Prostate gland (tissue), 2 donors: ENCODE results near the gene SSBP3. TPM values are rescaled to one million over a fixed set of nuclear protein-coding genes. Genes with fewer than 3 reads are reported as not detected.

Experiments
- DNase-seq: peaks from one replicate; pipeline ENCODE4 v3.0.0-alpha.2; 2019; ENCODE audit warnings: low spot score
- H3K27ac ChIP-seq, 2 donors: fragments of 200-600 bp; sonication (generic); 2 replicates each; pipeline ENCODE4 v1.5.1; 2017 to 2019
- H3K27me3 ChIP-seq: fragments of 200-600 bp; sonication (generic); replicated peaks from 2 replicates; pipeline ENCODE4 v1.5.1; 2019; ENCODE audit not compliant: insufficient read depth
- H3K36me3 ChIP-seq, 2 donors: fragments of 200-600 bp; sonication (generic); 1 replicate in 1 of 2; 2 replicates in 1 of 2; pipeline versions ENCODE4 v1.5.1 to v1.8.1; 2017 to 2019
- H3K4me1 ChIP-seq: fragments of 200-600 bp; sonication (generic); replicated peaks from 2 replicates; pipeline ENCODE4 v1.5.1; 2019
- H3K4me3 ChIP-seq, 2 donors: fragments of 200-600 bp; sonication (generic); 2 replicates each; pipeline ENCODE4 v1.5.1; 2017 to 2019
- H3K9me3 ChIP-seq: fragments of 200-600 bp; sonication (generic); 2 replicates; pipeline ENCODE4 v1.5.1; 2017
- CTCF ChIP-seq, 4 experiments: fragments of 200-600 bp in 2 of 4; fragments of 450-650 bp in 2 of 4; sonication (generic) in 2 of 4; IDR thresholded peaks; 1 replicate in 3 of 4; 2 replicates in 1 of 4; pipeline ENCODE4 v1.5.1; 2016 to 2019; ENCODE audit warnings: antibody characterized with exemption in 4 of 4, mild to moderate bottlenecking in 2 of 4, moderate library complexity in 2 of 4
- POLR2A ChIP-seq: fragments of 450-650 bp; IDR thresholded peaks from one replicate; pipeline ENCODE4 v1.6.1; 2016; ENCODE audit warnings: antibody characterized with exemption, mild to moderate bottlenecking
- POLR2AphosphoS5 ChIP-seq: sonication (generic); formaldehyde crosslinking; IDR thresholded peaks from one replicate; pipeline ENCODE4 v1.6.1; 2017; ENCODE audit warnings: antibody characterized with exemption
- WGBS: methylation state at CpG from one replicate; pipeline ENCODE4 v1.1.5; 2018; 5-methylcytosine and 5-hydroxymethylcytosine counted together
- intact Hi-C: fragments of 100-400 bp; cut with DNase I; formaldehyde crosslinking; loops from one replicate; pipeline ENCODE4 v1.14.2; 2022
- total RNA-seq, 2 donors: library from RNA; depleted of rRNA; stranded (reverse); fragments of >200 nt; gene quantifications; one replicate each; pipeline ENCODE4 v1.1.0, GENCODE V29; 2016

Gene SSBP3
- total RNA-seq, 2 donors from 2014 or later: 45.0 to 94.4 TPM

GRCh38 chr1:54247863-54248515, 158.2 kb downstream of the SSBP3 start:
- Histone ChIP-seq H3K4me3 (no peak overlapping the region), H3K9me3 (no peaks in the 10 kb centered on the region), H3K27me3 (no peaks in the 10 kb centered on the region), H3K36me3 (peaks cover 2% of the 10 kb centered on the region in 2 donors), H3K27ac (no peak overlapping the region), H3K4me1 (no peaks in the 10 kb centered on the region)
- DNase-seq: no peak
- TF ChIP-seq CTCF (IDR thresholded peaks at IDR 0.05) (no peak), POLR2A (no peak), POLR2AphosphoS5 (no peak)
- WGBS: 85% methylated on average over 11 of the region's 11 CpGs
- intact Hi-C loops: no loop called here

GRCh38 chr1:54246116-54246721, 160.0 kb downstream of the SSBP3 start:
- no peak for DNase-seq
- Histone ChIP-seq H3K27me3 (no peaks in the 10 kb centered on the region), H3K27ac (no peak overlapping the region), H3K36me3 (peaks cover 2 to 6% of the 10 kb centered on the region in 2 donors), H3K4me3 (no peak overlapping the region), H3K9me3 (no peaks in the 10 kb centered on the region), H3K4me1 (no peaks in the 10 kb centered on the region)
- TF ChIP-seq POLR2AphosphoS5: no peak
- no peak for TF ChIP-seq CTCF (IDR thresholded peaks at IDR 0.05)
- TF ChIP-seq POLR2A: no peak
- WGBS: 83% methylated on average over 10 of the region's 10 CpGs
- intact Hi-C loops: no loop called here

GRCh38 chr1:54245501-54245900, 160.7 kb downstream of the SSBP3 start:
- Histone ChIP-seq H3K27ac (no peak overlapping the region), H3K36me3 (peaks cover 2 to 6% of the 10 kb centered on the region in 2 donors), H3K9me3 (no peaks in the 10 kb centered on the region), H3K27me3 (no peaks in the 10 kb centered on the region), H3K4me1 (no peaks in the 10 kb centered on the region), H3K4me3 (no peak overlapping the region)
- TF ChIP-seq POLR2AphosphoS5 (no peak), POLR2A (no peak), CTCF (IDR thresholded peaks at IDR 0.05) (no peak)
- DNase-seq: no peak
- 62% methylated on average over 4 of the region's 4 CpGs for WGBS
- intact Hi-C loops: no loop called here

- no peaks in the 10 kb centered on the region for H3K4me1 ChIP-seq
- H3K9me3 ChIP-seq: no peaks in the 10 kb centered on the region
- H3K36me3 ChIP-seq: peaks cover 2 to 6% of the 10 kb centered on the region in 2 donors
- no peak overlapping the region for H3K27ac ChIP-seq
- no peak for DNase-seq
- H3K27me3 ChIP-seq: no peaks in the 10 kb centered on the region
- intact Hi-C loops: no loop called here
- 95% methylated on average over 7 of the region's 7 CpGs for WGBS
- TF ChIP-seq POLR2AphosphoS5 (no peak), POLR2A (no peak), CTCF (IDR thresholded peaks at IDR 0.05) (no peak)
- no peak overlapping the region for H3K4me3 ChIP-seq
Observed at GRCh38 chr1:54244655-54245054, 161.5 kb downstream of the SSBP3 start.

- H3K27me3 ChIP-seq: no peaks in the 10 kb centered on the region
- no peaks in the 10 kb centered on the region for H3K4me1 ChIP-seq
- 90% methylated on average over 13 of the region's 13 CpGs for WGBS
- no peak for TF ChIP-seq POLR2AphosphoS5
- no peak for TF ChIP-seq CTCF (IDR thresholded peaks at IDR 0.05)
- no peak for TF ChIP-seq POLR2A
- peaks cover 2 to 15% of the 10 kb centered on the region in 2 donors for H3K36me3 ChIP-seq
- H3K4me3 ChIP-seq: no peak overlapping the region
- no peak for DNase-seq
- no peak overlapping the region for H3K27ac ChIP-seq
- intact Hi-C loops: no loop called here
- no peaks in the 10 kb centered on the region for H3K9me3 ChIP-seq
Observed at GRCh38 chr1:54243022-54243421, 163.2 kb downstream of the SSBP3 start.
